Measurements from ENCODE around the gene HTR6.

The HTR6 gene

DNA sequence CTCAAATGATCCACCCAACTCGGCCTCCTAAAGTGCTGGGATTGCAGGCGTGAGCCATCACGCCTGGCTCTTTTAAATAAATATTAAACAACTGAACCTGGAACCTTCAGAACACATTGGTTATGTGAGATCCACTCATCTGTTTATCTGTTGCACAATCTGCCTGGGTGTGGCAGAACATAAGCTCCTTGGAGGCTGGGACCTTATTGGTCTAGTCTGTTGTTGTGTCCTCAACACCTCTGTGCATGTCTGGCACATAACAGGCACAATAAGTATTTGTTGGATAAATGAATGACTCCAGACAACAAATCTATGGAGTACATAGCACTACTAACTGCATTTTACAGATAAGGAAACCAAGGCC is 24.7 kb upstream of the HTR6 start:
- DNase-seq = no peak

DNA sequence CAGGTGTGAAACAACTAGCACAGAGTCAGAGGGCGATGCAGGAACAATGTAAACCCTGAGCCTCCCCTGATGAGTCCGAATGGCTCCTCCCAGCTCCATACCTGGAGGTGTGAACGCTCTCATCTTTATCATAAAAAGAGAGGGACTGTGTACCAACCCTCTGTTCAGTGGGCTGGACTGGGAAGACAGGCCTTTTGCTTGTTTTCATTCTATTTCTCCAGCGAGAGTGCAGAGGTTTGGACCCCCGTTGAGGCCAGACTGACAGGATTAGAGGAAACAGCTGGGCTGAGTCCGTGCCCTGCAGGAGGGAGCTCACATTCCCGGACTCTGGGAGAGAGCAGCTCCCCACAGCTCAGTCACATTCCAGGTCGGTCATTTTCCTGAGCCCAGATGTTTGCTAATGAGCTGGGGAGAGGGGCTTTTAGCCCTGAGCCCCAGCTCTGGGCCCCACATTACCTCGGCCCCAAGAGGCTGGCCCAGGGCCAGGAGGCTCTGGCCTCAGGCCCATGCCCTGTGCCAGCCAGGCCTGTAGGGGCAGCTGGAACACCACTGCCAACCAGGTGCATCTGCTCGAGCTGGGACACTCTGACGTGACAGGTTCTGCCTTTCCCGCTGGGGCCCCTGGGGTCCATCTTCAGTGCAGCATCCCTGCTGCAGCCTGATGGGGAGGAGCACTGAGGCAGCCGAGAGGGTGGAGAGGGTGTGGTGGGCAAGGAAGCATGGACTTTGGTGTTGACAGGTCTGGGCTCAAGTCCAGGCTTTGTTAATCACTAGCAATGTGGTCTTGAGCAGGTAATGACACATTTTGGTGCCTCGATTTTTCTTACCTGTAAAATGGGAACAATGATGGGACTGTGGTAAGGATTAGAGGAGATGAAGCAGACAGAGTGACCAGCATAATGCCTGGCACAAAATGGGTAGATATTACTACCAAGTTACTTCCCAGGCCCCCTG is 24.0 kb upstream of the HTR6 start:
- no peak for DNase-seq

DNA sequence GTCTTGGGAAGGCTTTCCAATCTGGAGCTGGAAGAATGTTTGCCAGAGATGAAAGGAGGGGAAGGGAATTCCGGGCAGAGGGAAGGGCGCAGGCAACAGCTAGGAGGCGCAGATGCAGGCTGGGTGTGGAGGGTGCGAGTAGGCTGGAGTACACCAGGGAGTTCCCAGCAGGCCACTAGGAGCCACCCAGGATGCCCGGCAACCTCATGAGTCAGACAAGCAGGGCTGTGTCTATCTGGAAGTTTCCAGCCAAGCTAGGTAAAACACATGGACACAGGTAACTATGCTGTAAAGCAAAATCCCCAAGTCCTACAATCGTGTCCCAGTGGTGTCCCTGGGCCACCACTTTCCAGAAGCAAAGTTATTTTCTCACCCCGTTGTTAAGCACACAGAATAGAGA is 21.6 kb upstream of the HTR6 start:
- no peak for DNase-seq

DNA sequence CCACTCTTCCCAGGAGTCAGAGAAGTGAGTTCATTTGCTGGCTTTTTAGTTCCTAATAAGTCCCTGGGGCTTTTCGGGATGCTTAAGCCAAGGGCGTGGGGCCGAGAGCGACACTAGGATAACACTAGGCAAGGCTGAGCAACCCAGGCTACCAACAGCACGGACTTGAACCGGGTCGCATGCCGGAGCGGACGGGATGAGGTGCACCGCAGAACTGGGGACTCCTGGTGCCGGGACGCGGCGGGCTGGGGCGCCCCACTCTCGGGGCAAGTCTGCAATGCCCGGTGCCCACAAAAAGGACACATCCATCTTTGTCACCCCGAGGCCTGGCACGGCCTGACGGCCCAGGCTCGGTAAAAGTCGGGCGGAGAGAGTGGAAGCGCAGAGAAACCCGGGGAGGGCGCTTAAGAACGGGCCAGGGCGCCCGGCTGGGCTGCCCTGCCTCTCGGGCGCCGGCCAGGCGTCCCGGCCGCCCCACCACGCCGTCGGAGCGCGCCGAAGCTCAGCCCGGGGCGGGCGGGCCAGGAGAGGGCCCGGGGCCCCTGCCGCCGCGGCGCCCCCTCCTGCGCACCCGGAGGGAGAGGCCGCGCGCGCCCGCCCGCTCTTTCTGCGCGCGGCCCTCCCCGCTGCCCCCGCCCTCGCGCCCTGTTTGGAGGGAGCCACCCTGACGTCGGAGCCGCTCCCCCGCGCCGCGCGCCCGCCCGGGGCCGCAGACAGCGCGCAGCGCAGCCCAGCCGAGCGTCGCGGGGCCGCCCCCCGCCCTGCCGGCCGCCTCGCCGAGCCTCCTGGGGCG is 20.9 kb upstream of the HTR6 start, which contains the start of gene NBL1:
Gene NBL1, plus strand, starts transcription at position 710 of the 793 bp plus-strand sequence. CDS start 10,720 bp downstream, outside the sequence.
- DNase-seq = peak; percentile 73

DNA sequence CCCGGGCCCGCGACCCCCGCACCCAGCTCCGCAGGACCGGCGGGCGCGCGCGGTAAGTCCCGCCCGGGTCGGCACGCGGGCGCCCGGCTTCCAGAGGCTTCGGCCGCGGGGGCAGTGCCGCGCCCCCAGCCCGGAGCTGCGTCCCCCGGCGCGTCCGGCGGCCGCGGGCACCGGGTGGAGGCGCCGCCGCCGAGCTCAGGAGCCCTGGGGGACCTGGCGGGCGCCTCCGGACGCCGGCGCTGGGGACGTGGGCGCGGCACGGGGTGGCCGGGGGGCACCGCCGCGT is 20.3 kb upstream of the HTR6 start:
- DNase-seq = no peak

DNA sequence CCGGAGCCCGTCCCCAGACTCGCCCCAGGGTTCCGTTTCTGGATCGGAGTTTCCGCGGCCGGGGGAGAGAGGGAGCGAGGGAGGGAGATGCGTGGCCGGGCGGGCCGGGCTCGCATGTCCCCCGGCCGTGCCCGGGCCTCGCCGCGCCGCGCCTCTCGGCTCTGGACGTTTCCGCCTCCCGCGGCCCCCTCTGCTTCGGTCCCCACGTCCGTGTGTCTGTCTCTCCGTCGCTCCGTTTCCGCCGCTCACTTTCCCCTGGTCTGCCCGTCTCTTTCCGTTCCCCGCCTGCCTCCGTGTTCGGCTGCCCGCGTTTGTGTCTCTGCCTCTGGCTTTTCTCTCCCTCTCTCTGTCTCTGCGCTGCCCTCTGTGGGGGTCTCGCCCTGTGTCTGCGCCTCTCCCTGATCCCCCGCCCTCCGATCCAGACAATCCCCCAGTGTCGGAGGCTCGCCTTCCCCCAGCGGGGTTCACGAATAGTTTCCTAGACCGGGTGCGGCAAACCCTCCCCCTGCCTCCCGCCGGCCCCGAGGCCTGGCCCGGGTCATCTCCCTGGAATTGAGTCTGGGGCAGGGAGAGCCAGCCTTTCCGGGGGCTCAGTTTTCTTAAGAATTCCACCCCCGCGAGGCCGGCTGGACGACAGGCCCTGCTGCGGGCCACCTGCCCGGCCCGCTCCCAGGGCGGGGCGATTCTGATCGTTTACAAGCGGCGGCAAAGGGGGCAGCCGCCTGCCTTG is 19.8 kb upstream of the HTR6 start:
- DNase-seq = peak; percentile 60

DNA sequence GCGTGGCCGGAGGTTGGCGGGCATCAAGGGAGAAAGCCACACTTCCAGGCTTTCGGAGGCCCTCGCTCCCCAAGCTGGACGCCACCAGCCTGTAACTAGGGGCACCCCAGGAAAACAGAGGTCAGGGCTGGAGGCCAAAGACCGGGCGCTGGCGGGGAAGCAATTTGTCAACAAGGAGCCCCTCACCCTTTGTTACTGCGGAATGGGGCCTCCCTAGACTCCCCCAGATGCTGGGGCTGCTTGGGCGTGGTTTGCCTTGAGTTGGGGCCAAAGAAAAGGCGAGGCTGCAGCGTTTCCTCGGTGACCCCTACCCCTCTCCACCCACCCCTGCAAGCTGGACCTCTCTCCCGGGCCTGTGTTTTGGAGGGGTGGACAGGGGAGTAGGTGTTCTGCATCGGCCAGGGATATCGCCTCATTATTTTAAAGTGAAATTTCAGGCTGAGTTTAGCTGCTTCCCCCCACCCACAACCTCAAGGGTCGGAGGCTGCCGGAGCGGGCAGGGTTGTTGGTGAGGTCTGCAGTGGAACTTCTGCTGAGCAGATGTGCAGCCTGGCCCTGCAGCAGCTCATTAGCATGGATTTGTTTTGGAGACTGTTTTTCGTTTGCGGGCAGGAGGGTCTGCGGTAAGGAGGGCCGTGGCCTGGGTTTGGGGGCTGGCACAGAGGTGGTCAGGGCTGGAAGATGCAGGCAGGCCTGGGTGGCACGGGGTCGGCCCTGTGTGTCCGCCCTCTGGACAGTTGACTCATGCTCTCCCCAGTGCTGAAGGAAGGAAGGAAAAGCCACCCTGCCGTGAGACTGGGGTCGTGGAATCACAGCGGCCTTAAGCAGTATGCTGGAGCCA is 19.0 kb upstream of the HTR6 start:
- DNase-seq = no peak

DNA sequence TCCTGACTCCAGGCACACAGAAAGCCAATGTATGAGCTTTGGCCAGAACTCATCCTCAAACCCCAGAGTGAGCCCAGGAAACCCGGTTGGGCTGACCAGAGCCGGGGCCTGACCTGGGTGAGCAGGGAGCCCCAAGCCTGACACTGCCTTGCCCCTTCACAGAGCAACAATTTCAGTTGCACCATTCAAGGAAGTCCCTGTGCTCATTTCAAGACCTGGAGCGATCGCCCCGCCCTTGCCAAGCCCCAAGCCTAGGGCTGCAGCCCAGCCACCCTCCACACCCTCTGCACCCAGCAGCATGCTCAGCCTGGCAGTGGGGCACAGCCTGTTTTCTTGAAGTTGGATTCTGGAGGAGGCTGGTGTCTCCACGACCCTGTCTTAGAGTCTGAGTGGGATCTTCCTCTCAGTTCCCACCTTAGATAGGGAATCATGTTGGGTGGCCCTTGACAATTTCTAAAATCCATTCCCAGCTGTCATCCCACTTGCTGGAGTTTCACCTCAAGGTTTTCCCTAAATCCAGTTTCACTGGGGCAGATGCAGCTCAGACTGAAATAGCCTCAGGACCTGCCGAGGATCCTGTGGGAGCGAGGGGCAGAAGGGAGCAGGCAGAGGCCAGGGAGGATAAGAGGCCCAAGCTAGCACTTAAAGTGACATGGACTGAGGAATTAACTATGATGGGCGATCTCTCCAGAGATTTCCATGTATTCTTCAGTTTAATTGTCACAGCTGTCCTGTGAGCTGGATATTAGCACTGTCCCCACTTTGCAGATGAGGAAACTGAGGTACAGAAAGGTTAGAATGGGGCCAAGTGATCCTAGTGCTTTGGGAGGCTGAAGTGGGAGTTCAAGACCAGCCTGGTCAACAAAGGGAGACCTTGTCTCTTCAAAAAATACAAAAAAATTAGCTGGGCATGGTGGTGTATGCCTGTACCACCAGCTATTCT is 18.0 kb upstream of the HTR6 start:
- no peak for DNase-seq

DNA sequence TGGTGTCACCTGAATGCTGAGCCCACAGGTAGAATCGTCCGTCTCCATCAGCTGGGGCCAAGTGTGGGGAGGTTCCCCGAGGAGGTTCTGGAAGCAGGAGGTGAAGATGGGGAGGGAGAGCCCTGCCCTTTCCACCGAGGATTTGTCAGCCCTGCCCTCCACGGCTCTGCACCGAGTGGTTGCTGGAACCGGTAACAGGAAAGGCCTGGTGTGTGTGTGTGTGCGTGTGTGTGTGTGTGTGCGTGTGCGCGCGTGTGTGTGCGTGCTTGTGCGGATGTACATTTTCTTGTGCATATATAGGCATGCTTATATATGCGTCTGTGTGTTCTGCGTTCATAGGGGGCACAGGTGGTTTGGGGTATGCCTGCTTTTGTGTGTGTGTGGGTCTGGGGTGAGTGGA is 17.0 kb upstream of the HTR6 start:
- no peak for DNase-seq

DNA sequence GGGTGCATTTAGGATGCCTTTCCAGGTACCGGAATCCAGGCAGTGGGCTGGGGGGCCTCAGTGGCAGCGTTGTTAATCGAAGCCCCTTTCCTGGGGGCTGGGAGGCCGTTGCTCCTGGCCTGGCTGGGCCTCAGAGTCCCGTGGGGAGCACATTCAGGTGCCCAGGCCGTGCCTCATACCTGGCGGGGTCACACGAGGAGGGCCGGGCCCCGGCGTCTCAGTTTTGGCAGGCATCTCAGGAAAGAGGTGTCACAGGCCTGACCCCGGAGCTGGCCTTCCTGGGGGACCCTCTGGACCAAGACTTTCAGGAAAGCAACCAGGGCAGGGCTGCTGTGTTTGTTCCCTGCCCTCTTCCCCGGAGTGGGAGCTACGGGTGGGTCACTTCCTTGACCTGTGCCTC is 16.4 kb upstream of the HTR6 start:
- DNase-seq = no peak

DNA sequence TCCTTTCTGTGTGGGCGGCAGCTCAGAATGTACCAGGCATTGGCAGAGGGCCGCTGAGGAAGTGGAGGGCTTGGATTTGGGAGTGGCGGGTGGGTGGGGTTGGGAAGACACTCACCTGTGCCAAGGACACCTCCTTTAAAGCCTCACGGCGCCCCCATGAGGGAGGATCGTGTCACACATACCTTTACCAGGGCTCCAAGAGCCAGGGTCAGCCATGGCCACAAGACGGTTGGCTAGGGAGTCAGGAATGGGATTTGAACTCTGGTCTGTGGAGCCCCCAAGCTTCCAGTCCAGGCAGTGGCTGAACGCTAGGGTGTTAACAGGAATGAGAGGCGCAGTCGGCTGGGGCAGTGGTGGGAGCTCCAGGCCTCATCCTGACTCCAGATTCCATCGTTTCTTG is 16.0 kb upstream of the HTR6 start:
- no peak for DNase-seq

DNA sequence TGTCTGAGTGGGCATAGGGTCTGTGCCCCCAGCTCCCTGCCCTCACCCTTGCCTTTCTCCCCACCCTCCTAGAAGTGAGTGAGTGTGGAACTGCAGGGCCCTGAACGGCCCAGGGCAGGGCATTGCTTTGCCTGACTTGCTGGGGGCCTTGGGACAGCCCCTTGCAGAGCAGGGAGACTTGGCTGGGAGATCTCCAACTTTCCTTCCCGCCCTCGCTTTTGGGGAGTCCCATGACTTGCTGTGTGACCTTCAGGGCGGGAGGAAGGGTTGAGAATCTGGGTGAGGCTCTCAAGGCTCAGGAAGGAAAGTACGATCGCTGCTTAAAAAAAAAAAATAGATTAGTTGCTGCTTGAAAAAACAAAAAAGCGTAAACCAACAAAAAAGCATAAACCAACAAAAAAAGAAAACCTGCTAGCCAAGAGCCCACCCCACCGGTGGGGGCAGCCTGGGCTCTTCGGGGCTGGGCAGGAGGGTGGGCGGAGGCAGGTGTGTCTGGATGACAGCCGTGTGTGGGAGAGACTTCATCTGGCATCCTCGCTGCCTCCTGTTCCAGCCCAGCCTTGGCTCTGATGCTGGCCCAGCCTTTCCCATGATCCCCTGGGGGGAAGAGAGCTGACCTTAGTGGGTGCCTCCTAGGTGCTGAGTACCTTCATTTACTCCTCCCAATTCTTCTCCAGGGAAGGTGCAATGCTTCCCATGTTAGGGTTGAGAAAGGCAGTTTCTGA is 14.1 kb upstream of the HTR6 start:
- no peak for DNase-seq

DNA sequence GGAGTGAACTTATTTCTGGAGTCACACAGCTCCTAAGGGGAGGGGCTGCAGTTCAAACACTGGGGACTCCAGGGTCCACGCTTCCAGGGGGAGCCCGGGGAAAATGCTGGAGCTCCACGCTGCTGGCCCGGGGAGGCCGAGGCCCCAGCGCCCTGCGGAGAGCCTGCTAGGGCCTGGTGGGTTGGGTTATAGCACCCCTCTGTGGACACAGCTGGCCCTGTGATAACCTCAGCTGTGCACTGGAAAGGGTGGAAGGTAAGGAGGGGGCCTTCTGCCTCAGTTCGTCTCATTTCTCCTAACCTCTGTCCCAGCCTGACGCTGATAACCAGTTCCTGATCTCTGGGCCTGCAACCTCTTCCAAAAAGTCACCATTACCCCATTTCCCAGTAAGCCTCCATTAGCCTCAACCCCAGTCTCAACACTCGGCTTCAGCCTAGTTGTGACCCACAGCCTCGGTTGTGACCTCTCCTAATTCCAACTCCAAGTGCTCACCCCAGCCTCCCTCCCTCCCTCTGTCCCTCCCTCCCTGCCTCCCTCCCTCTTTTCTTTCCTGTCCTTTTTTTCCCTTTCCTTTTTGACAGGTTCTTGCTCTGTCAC is 13.4 kb upstream of the HTR6 start:
- peak; percentile 50 for DNase-seq

DNA sequence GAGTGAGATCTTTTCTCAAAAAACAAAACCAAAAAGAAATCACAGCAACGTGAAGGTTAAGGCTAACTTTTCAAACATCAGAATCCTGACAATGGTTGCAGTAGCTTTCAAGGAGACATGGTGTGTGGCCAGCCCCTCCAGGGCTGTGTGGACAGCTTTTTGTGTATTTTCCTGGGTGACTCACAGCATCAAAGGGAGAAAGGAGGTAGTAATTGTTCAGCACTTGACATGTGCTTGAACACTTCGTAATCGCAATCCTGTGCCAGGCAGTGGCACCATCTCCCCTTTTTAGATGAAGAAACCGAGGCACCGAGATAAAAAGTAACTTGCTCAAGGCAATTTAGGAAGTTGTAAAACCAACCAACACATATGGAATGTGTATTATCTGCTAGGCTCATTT is 10.3 kb upstream of the HTR6 start:
- no peak for DNase-seq

DNA sequence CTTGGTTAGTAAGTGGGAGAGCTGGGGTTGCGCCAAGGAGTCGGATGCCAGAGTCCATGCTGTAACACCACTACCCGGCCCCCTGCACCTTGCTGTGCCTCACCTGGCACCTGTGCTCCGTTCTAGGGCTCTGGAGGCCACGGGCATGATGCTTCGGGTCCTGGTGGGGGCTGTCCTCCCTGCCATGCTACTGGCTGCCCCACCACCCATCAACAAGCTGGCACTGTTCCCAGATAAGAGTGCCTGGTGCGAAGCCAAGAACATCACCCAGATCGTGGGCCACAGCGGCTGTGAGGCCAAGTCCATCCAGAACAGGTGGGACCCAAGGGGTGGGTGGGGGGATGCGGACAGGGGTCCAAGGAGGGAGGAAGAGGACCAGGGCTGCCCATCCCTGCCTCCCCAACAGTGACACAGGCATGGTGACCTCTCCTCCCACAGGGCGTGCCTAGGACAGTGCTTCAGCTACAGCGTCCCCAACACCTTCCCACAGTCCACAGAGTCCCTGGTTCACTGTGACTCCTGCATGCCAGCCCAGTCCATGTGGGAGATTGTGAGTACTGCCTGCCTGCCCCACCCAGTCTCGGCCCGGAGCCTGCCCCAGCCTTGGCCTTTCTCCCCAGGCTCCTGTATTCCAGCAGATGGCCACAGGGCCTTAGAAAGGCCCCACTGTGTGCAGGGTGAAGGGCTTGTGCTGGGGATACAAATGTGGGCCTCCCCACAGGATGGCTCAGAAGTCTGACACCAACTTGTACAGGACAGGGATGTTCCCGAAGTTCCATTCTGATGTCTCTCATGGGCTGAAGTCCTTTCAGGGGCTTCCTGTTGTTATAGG is 9.6 kb upstream of the HTR6 start:
- no peak for DNase-seq

DNA sequence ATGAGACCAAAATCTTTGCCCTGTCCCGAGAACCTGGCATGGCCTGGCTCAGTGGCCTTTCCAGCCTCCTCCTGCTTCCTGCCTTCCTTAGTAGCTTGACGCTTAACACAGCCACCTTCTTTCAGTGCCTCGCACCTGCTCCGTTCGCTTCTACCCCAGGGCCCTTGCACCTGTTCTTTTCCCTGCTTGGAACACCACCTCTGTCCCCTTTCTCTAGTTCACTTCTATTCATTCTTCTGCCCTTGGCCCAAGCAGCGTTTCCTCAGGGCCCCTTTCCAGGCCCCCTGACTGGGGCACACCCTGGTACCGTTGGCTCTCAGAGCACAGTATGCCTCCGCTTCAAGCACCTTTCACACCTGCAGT is 9.0 kb upstream of the HTR6 start:
- no peak for DNase-seq

DNA sequence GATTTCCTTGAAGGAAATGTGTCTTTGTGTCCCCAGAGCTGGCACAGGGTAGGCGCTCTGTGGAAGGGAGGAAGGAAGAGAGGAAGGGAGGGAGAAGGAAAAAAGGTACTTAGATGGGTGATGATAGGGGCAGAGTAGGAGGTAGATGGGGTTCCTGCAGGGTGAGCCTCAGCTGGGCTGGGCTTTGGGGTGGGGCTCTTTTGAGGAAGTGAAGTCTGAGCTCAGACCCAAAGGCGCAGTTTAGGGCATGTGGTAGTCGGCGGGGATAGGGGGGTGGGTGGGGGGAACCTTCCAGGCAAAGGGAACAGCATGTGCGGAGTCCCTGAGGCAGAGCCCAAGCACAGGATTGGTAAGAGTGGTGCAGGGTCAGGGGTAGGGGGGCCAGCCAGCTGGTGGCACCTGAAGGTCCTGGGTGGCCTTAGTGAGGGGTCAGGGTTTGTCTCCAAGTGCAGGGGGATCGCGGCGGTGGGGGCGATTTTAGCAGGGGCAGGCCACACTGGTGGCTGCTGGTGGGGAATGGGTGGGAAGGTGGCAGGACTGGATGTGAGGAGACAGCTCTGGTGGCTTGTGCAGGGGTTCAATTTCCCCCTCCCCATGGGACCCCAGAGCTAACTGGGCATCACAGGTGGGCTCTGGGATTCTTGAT is 8.4 kb upstream of the HTR6 start:
- DNase-seq = no peak

DNA sequence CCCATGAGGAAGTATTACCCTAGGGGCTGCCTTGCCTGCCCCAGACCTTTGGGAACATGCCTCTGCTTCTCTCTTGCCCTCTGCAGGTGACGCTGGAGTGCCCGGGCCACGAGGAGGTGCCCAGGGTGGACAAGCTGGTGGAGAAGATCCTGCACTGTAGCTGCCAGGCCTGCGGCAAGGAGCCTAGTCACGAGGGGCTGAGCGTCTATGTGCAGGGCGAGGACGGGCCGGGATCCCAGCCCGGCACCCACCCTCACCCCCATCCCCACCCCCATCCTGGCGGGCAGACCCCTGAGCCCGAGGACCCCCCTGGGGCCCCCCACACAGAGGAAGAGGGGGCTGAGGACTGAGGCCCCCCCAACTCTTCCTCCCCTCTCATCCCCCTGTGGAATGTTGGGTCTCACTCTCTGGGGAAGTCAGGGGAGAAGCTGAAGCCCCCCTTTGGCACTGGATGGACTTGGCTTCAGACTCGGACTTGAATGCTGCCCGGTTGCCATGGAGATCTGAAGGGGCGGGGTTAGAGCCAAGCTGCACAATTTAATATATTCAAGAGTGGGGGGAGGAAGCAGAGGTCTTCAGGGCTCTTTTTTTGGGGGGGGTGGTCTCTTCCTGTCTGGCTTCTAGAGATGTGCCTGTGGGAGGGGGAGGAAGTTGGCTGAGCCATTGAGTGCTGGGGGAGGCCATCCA is 7.8 kb upstream of the HTR6 start:
- no peak for DNase-seq

Data from stimulated activated CD4-positive, alpha-beta T cell treated with anti-CD3 and anti-CD28 coated beads, Interleukin-4, amount 100 ng/mL, for 24 hours (primary cell).